ENCODE results near the gene P2RY11.

Gene P2RY11

GRCh38 chr19:10136936-10137335 is 25.4 kb downstream of the P2RY11 start:
- H3K4me2 ChIP-seq (ENCODE audit: low read length) = no peak overlapping the region
- no peaks in the 10 kb centered on the region for H3K27me3 ChIP-seq (ENCODE audit: control insufficient read depth, insufficient read depth, low read length)
- H3K4me1 ChIP-seq (ENCODE audit: control insufficient read depth, insufficient read depth, low read length) = peaks cover 2% of the 10 kb centered on the region
- no peak overlapping the region for H3K4me3 ChIP-seq (ENCODE audit: low read length)
- no peak overlapping the region for H3K9ac ChIP-seq (ENCODE audit: low read depth, low read length)
- no peaks in the 10 kb centered on the region for H3K9me3 ChIP-seq (replicated peaks; ENCODE audit: low read length)
- H3K36me3 ChIP-seq (ENCODE audit: insufficient read depth, low read length) = peaks cover 83% of the 10 kb centered on the region

- no peaks in the 10 kb centered on the region for H3K27me3 ChIP-seq (ENCODE audit: control insufficient read depth, insufficient read depth, low read length)
- H3K9me3 ChIP-seq (replicated peaks; ENCODE audit: low read length) = no peaks in the 10 kb centered on the region
- H3K36me3 ChIP-seq (ENCODE audit: insufficient read depth, low read length) = peaks cover 86% of the 10 kb centered on the region
- no peak overlapping the region for H3K4me3 ChIP-seq (ENCODE audit: low read length)
- no peak overlapping the region for H3K4me2 ChIP-seq (ENCODE audit: low read length)
- H3K9ac ChIP-seq (ENCODE audit: low read depth, low read length) = no peak overlapping the region
- no peaks in the 10 kb centered on the region for H3K4me1 ChIP-seq (ENCODE audit: control insufficient read depth, insufficient read depth, low read length)
Measured at GRCh38 chr19:10137751-10138682, 26.5 kb downstream of the P2RY11 start.

DNA sequence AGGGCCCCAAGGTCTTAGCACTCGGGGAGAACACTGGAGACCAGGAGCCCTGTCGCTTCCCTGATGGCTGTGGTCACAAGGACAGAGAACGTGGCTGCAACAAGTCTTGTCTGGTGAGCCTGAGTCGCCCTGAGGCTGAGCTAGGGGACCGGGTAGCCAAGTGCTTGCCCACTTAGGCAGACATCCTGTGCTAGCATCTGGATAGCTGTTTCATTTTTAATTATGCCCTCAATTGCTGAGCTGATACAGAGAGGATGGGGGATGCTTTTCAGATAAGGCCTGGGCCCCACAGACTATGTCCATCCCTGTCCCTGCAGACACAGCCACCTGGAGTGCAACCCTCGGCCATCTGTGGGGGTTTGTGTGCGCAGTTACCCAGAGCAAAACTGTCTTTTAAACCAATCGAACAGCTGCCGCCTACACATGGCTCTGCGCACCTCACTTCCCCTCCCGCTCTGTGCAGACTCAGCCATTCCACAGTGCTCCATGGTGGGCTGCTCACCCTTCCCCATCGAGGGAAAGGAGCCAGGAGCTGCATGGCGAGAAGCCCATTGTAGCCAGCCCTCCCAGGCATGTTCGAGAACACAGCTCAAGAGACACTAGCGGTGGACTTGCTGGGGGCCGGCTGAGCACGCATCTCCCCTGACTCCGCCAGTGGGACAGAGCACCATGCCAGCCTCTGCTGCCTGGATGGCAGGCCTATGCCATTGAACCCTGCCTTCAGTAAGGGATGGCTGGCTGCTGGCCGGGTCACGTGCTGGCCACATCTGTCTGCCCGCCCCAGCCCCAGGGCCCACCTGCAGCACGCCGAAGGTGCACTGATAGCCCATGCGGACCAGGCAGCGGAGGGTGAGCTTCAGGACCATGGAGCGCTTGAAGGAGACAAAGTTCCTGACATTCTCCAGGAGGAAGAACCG is 27.6 kb downstream of the P2RY11 start:
- no peaks in the 10 kb centered on the region for H3K9me3 ChIP-seq (replicated peaks; ENCODE audit: low read length)
- peaks cover 87% of the 10 kb centered on the region for H3K36me3 ChIP-seq (ENCODE audit: insufficient read depth, low read length)
- H3K9ac ChIP-seq (ENCODE audit: low read depth, low read length) = no peak overlapping the region
- no peaks in the 10 kb centered on the region for H3K27me3 ChIP-seq (ENCODE audit: control insufficient read depth, insufficient read depth, low read length)
- H3K4me3 ChIP-seq (ENCODE audit: low read length) = no peak overlapping the region
- no peak overlapping the region for H3K4me2 ChIP-seq (ENCODE audit: low read length)
- no peaks in the 10 kb centered on the region for H3K4me1 ChIP-seq (ENCODE audit: control insufficient read depth, insufficient read depth, low read length)

- Histone ChIP-seq H3K4me1 (ENCODE audit: control insufficient read depth, insufficient read depth, low read length) (no peaks in the 10 kb centered on the region), H3K36me3 (ENCODE audit: insufficient read depth, low read length) (peaks cover 89% of the 10 kb centered on the region), H3K9ac (ENCODE audit: low read depth, low read length) (no peak overlapping the region), H3K27me3 (ENCODE audit: control insufficient read depth, insufficient read depth, low read length) (no peaks in the 10 kb centered on the region), H3K9me3 (replicated peaks; ENCODE audit: low read length) (no peaks in the 10 kb centered on the region), H3K4me3 (ENCODE audit: low read length) (no peak overlapping the region), H3K4me2 (ENCODE audit: low read length) (no peak overlapping the region)
Measured at GRCh38 chr19:10139952-10140351, 28.5 kb downstream of the P2RY11 start.

GRCh38 chr19:10141479-10141878 is 30.0 kb downstream of the P2RY11 start:
- H3K36me3 ChIP-seq (ENCODE audit: insufficient read depth, low read length) = peaks cover 92% of the 10 kb centered on the region
- no peaks in the 10 kb centered on the region for H3K4me1 ChIP-seq (ENCODE audit: control insufficient read depth, insufficient read depth, low read length)
- no peak overlapping the region for H3K9ac ChIP-seq (ENCODE audit: low read depth, low read length)
- H3K4me2 ChIP-seq (ENCODE audit: low read length) = no peak overlapping the region
- H3K4me3 ChIP-seq (ENCODE audit: low read length) = no peak overlapping the region
- no peaks in the 10 kb centered on the region for H3K9me3 ChIP-seq (replicated peaks; ENCODE audit: low read length)
- no peaks in the 10 kb centered on the region for H3K27me3 ChIP-seq (ENCODE audit: control insufficient read depth, insufficient read depth, low read length)

DNA sequence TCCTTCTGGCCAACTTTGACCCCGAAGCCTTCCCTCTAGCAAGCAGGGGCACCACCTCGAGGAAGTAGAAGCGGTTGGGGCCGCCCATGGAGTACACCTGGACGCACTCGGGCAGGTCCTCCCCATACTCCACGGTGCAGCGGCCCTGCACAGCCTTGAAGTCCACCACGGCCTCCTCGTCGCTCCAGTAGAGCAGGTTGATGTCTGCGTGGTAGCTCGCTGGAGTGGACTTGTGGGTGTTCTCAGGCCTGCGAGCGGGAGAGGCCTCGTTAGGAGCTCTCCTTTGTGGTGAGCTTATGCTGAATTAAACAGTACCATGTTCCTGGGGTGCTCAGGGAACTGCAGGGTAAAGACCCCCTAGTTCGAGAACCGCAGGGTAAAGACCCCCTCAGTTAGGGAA is 30.5 kb downstream of the P2RY11 start:
- Histone ChIP-seq H3K4me2 (ENCODE audit: low read length) (no peak overlapping the region), H3K4me1 (ENCODE audit: control insufficient read depth, insufficient read depth, low read length) (no peaks in the 10 kb centered on the region), H3K9me3 (replicated peaks; ENCODE audit: low read length) (no peaks in the 10 kb centered on the region), H3K9ac (ENCODE audit: low read depth, low read length) (no peak overlapping the region), H3K4me3 (ENCODE audit: low read length) (no peak overlapping the region), H3K27me3 (ENCODE audit: control insufficient read depth, insufficient read depth, low read length) (no peaks in the 10 kb centered on the region), H3K36me3 (ENCODE audit: insufficient read depth, low read length) (peaks cover 93% of the 10 kb centered on the region)

DNA sequence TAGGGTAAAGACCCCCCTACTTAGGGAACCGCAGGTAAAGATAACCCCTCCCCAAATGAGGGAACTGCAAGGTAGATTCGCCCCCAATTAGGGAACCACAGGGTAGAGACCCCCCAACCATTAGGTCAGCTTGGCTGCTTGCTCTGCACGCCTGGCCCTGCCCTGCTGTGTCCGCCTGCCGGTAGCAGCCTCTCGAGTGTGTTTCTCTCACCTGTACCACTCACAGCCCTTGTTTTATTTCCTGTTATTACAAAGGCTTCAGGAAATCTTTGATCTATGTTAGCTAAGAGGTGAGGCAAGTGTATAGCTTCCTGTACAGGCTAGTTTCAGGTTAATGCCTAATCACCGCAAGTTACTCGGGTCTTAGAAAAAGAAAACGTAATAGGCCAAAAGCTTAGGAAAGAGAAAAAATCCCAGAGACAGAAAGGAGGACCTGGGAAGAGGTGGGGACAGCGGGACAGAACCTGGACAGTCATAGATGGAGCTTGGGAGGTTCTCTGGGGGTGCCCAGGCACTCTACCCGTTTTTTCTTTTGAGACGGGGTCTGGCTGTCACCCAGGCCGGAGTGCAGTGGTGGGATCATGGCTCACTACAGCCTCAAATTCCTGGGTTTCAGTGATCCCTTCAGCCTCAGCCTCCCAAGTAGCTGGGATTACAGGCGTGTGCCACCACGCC is 31.3 kb downstream of the P2RY11 start:
- H3K4me1 ChIP-seq (ENCODE audit: control insufficient read depth, insufficient read depth, low read length) = no peaks in the 10 kb centered on the region
- no peaks in the 10 kb centered on the region for H3K9me3 ChIP-seq (replicated peaks; ENCODE audit: low read length)
- H3K4me3 ChIP-seq (ENCODE audit: low read length) = no peak overlapping the region
- H3K9ac ChIP-seq (ENCODE audit: low read depth, low read length) = no peak overlapping the region
- H3K27me3 ChIP-seq (ENCODE audit: control insufficient read depth, insufficient read depth, low read length) = no peaks in the 10 kb centered on the region
- peaks cover 85% of the 10 kb centered on the region for H3K36me3 ChIP-seq (ENCODE audit: insufficient read depth, low read length)
- H3K4me2 ChIP-seq (ENCODE audit: low read length) = no peak overlapping the region

- Histone ChIP-seq H3K4me1 (ENCODE audit: control insufficient read depth, insufficient read depth, low read length) (no peaks in the 10 kb centered on the region), H3K9ac (ENCODE audit: low read depth, low read length) (no peak overlapping the region), H3K4me2 (ENCODE audit: low read length) (no peak overlapping the region), H3K27me3 (ENCODE audit: control insufficient read depth, insufficient read depth, low read length) (no peaks in the 10 kb centered on the region), H3K36me3 (ENCODE audit: insufficient read depth, low read length) (peaks cover 80% of the 10 kb centered on the region), H3K4me3 (ENCODE audit: low read length) (no peak overlapping the region), H3K9me3 (replicated peaks; ENCODE audit: low read length) (no peaks in the 10 kb centered on the region)
Measured at GRCh38 chr19:10143681-10144080, 32.2 kb downstream of the P2RY11 start.

GRCh38 chr19:10144361-10144760 is 32.9 kb downstream of the P2RY11 start:
- Histone ChIP-seq H3K4me2 (ENCODE audit: low read length) (no peak overlapping the region), H3K9me3 (replicated peaks; ENCODE audit: low read length) (no peaks in the 10 kb centered on the region), H3K4me1 (ENCODE audit: control insufficient read depth, insufficient read depth, low read length) (no peaks in the 10 kb centered on the region), H3K27me3 (ENCODE audit: control insufficient read depth, insufficient read depth, low read length) (no peaks in the 10 kb centered on the region), H3K4me3 (ENCODE audit: low read length) (no peak overlapping the region), H3K36me3 (ENCODE audit: insufficient read depth, low read length) (peaks cover 77% of the 10 kb centered on the region), H3K9ac (ENCODE audit: low read depth, low read length) (no peak overlapping the region)

DNA sequence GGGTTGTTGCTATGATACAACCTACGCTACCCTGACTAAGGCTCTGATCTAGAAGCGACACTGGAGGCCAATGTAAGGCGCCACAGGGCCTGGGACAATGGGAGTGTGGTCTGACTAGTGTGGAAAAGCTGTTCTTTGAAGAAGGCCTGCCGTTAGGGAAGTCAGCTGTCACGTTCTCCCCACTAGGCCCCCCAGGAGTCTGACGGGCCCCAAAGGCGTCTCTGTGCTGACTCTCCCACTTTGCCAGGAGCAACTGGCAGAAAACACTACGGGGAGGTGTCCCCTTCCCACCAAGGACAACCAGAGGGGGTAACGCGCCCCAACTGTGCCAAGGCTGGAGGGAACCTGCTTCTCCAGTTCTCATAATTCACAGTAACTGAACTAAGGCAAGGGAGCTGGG is 33.5 kb downstream of the P2RY11 start:
- Histone ChIP-seq H3K27me3 (ENCODE audit: control insufficient read depth, insufficient read depth, low read length) (no peaks in the 10 kb centered on the region), H3K4me1 (ENCODE audit: control insufficient read depth, insufficient read depth, low read length) (no peaks in the 10 kb centered on the region), H3K36me3 (ENCODE audit: insufficient read depth, low read length) (peaks cover 77% of the 10 kb centered on the region), H3K4me3 (ENCODE audit: low read length) (no peak overlapping the region), H3K4me2 (ENCODE audit: low read length) (no peak overlapping the region), H3K9ac (ENCODE audit: low read depth, low read length) (no peak overlapping the region), H3K9me3 (replicated peaks; ENCODE audit: low read length) (no peaks in the 10 kb centered on the region)

- Histone ChIP-seq H3K9me3 (replicated peaks; ENCODE audit: low read length) (no peaks in the 10 kb centered on the region), H3K4me1 (ENCODE audit: control insufficient read depth, insufficient read depth, low read length) (no peaks in the 10 kb centered on the region), H3K4me3 (ENCODE audit: low read length) (no peak overlapping the region), H3K27me3 (ENCODE audit: control insufficient read depth, insufficient read depth, low read length) (no peaks in the 10 kb centered on the region), H3K9ac (ENCODE audit: low read depth, low read length) (no peak overlapping the region), H3K36me3 (ENCODE audit: insufficient read depth, low read length) (peaks cover 79% of the 10 kb centered on the region), H3K4me2 (ENCODE audit: low read length) (no peak overlapping the region)
Measured at GRCh38 chr19:10146142-10146541, 34.6 kb downstream of the P2RY11 start.
